IMR-90 (cell line): ENCODE data around the gene DZIP1L. TPM values are rescaled to one million over a fixed set of nuclear protein-coding genes. Genes with fewer than 3 reads are reported as not detected.

ENCODE experiments used
- ATAC-seq: fragments of 200-7000 bp; cut with Tn5 transposase; 2 replicates; pipeline ENCODE4 v1.9.1; 2020; ENCODE audit warnings: low read depth, mild to moderate bottlenecking, moderate library complexity
- BruUV-seq: library from RNA; stranded (reverse); fragments of 400-500 nt; replicated peaks from 2 replicates; lab custom pipeline; 2021; lab: Mats Ljungman, UMichigan
- CTCF ChIA-PET: fragments of 300-600 bp; formaldehyde crosslinking; extraction: SDS; loops from one replicate; lab custom pipeline; 2021; ENCODE audit warnings: antibody characterized with exemption; lab: Yijun Ruan, JAX
- POLR2A ChIA-PET: fragments of 300-600 bp; sonication (Branson Sonifier 250); formaldehyde crosslinking; loops from one replicate; lab custom pipeline; 2022; ENCODE audit warnings: antibody characterized with exemption; ENCODE audit not compliant: unreplicated experiment; lab: Charles Lee
- DNase-seq: peaks from one replicate; pipeline ENCODE4 v3.0.0; 2013
- H2AFZ ChIP-seq: replicated peaks from 2 replicates; pipeline ENCODE3; 2013; ENCODE audit warnings: low read length, mild to moderate bottlenecking; ENCODE audit not compliant: poor library complexity
- H2AK5ac ChIP-seq: 2 replicates; pipeline ENCODE4 v1.6.1; 2013; ENCODE audit warnings: low read depth, low read length, inconsistent platforms
- H2AK9ac ChIP-seq: replicated peaks from 2 replicates; pipeline ENCODE3; 2013; ENCODE audit warnings: mild to moderate bottlenecking, low read depth, low read length, moderate library complexity; ENCODE audit not compliant: poor library complexity
- H2BK120ac ChIP-seq: 2 replicates; pipeline ENCODE4 v1.6.1; 2013; ENCODE audit warnings: low read depth, low read length, inconsistent platforms
- H2BK15ac ChIP-seq: 3 replicates; pipeline ENCODE4 v1.6.1; 2013; ENCODE audit warnings: low read depth, low read length, inconsistent platforms
- H2BK20ac ChIP-seq: 2 replicates; pipeline ENCODE4 v1.6.1; 2013; ENCODE audit warnings: low read depth, mild to moderate bottlenecking, inconsistent platforms, low read length, moderate library complexity
- H2BK5ac ChIP-seq: 2 replicates; pipeline ENCODE4 v1.6.1; 2013; ENCODE audit warnings: mild to moderate bottlenecking, low read depth, low read length, inconsistent platforms; ENCODE audit not compliant: poor library complexity, severe bottlenecking
- H3K14ac ChIP-seq: replicated peaks from 2 replicates; pipeline ENCODE4 v1.6.1; 2013; ENCODE audit warnings: low read depth, low read length, inconsistent platforms
- H3K18ac ChIP-seq: 2 replicates; pipeline ENCODE4 v1.6.1; 2013; ENCODE audit warnings: low read depth, low read length, control low read depth
- H3K23ac ChIP-seq: 2 replicates; pipeline ENCODE4 v1.6.1; 2013; ENCODE audit warnings: low read depth, low read length, inconsistent platforms
- H3K27ac ChIP-seq: 2 replicates; pipeline ENCODE4 v1.5.1; 2013; ENCODE audit warnings: mild to moderate bottlenecking, control low read depth, low read length; ENCODE audit not compliant: insufficient read depth
- H3K27me3 ChIP-seq: 2 replicates; pipeline ENCODE4 v1.6.1; 2013; ENCODE audit warnings: low read length; ENCODE audit not compliant: control insufficient read depth, insufficient read depth
- H3K36me3 ChIP-seq: 2 replicates; pipeline ENCODE4 v1.6.1; 2013; ENCODE audit warnings: low read length, mixed read lengths; ENCODE audit not compliant: control insufficient read depth, insufficient read depth
- H3K4ac ChIP-seq: 2 replicates; pipeline ENCODE4 v1.6.1; 2013; ENCODE audit warnings: low read depth, low read length, inconsistent platforms
- H3K4me1 ChIP-seq: 2 replicates; pipeline ENCODE4 v1.6.1; 2013; ENCODE audit warnings: low read length, mixed read lengths; ENCODE audit not compliant: control insufficient read depth, insufficient read depth
- H3K4me2 ChIP-seq: 2 replicates; pipeline ENCODE4 v1.6.1; 2013; ENCODE audit warnings: low read depth, mild to moderate bottlenecking, control low read depth, low read length, moderate library complexity
- H3K4me3 ChIP-seq: 2 replicates; pipeline ENCODE4 v1.5.1; 2013; ENCODE audit warnings: low read depth, mild to moderate bottlenecking, control low read depth, low read length, moderate library complexity; ENCODE audit not compliant: insufficient read depth
- H3K56ac ChIP-seq: 2 replicates; pipeline ENCODE4 v1.6.1; 2013; ENCODE audit warnings: low read length, inconsistent platforms; ENCODE audit not compliant: insufficient read depth; ENCODE audit errors: extremely low read depth
- H3K79me1 ChIP-seq, 2 experiments: 2 replicates each; pipeline ENCODE4 v1.6.1; 2013; ENCODE audit warnings: low read length in 2 of 2, inconsistent platforms in 1 of 2, low read depth in 1 of 2
- H3K9ac ChIP-seq: 2 replicates; pipeline ENCODE4 v1.6.1; 2013; ENCODE audit warnings: low read depth, low read length, control low read depth
- H3K9me1 ChIP-seq: 2 replicates; pipeline ENCODE4 v1.6.1; 2013; ENCODE audit warnings: low read length, inconsistent platforms; ENCODE audit not compliant: insufficient read depth
- H3K9me3 ChIP-seq: 2 replicates; pipeline ENCODE4 v1.6.1; 2013; ENCODE audit warnings: low read length; ENCODE audit not compliant: control insufficient read depth, insufficient read depth
- H4K20me1 ChIP-seq: 2 replicates; pipeline ENCODE4 v1.6.1; 2013; ENCODE audit warnings: low read length, inconsistent platforms; ENCODE audit not compliant: insufficient read depth
- H4K5ac ChIP-seq: 2 replicates; pipeline ENCODE4 v1.6.1; 2013; ENCODE audit warnings: mild to moderate bottlenecking, low read depth, low read length, control low read depth
- H4K8ac ChIP-seq, 2 experiments: 2 replicates each; pipeline ENCODE4 v1.6.1; 2013; ENCODE audit warnings: low read depth in 2 of 2, low read length in 2 of 2, control low read depth in 1 of 2, inconsistent platforms in 1 of 2
- H4K91ac ChIP-seq: 2 replicates; pipeline ENCODE4 v1.6.1; 2013; ENCODE audit warnings: low read depth, low read length, inconsistent platforms; ENCODE audit not compliant: insufficient read depth
- CEBPB ChIP-seq: IDR thresholded peaks from 2 replicates; pipeline ENCODE4 v1.6.1; 2012; ENCODE audit warnings: low read depth, low read length, improper control_type of control experiment
- CHD1 ChIP-seq: IDR thresholded peaks from 2 replicates; pipeline ENCODE4 v1.6.1; 2012; ENCODE audit warnings: low read depth, low read length, improper control_type of control experiment
- CTCF ChIP-seq: conservative IDR thresholded peaks from 2 replicates; pipeline ENCODE4 v1.5.1; 2012; ENCODE audit warnings: mild to moderate bottlenecking, low read depth, low read length, improper control_type of control experiment
- MAFK ChIP-seq: IDR thresholded peaks from 2 replicates; pipeline ENCODE4 v1.6.1; 2012; ENCODE audit warnings: low read depth, low read length, improper control_type of control experiment
- NFE2L2 ChIP-seq: fragments of 150-350 bp; IDR thresholded peaks from 2 replicates; pipeline ENCODE4 v1.6.1; 2016; ENCODE audit warnings: low read depth, mild to moderate bottlenecking, low read length
- POLR2A ChIP-seq: IDR thresholded peaks from 2 replicates; pipeline ENCODE4 v1.6.1; 2012; ENCODE audit warnings: mild to moderate bottlenecking, low read depth, low read length
- RAD21 ChIP-seq: IDR thresholded peaks from 2 replicates; pipeline ENCODE4 v1.6.1; 2012; ENCODE audit warnings: low read length, improper control_type of control experiment
- RFX5 ChIP-seq: IDR thresholded peaks from 2 replicates; pipeline ENCODE4 v1.8.0; 2012; ENCODE audit warnings: low read depth, mild to moderate bottlenecking, low read length, moderate library complexity
- SMC3 ChIP-seq: fragments of 150-350 bp; IDR thresholded peaks from 2 replicates; pipeline ENCODE4 v1.6.1; 2016; ENCODE audit warnings: low read depth, mild to moderate bottlenecking, antibody characterized with exemption, low read length, moderate library complexity
- WGBS, 2 experiments: methylation state at CpG; one replicate each; pipeline versions ENCODE4 v1.1.5 to v1.1.7; 2013; ENCODE audit warnings: missing lambda C conversion rate in 2 of 2; ENCODE audit not compliant: insufficient read length in 1 of 2; ENCODE audit errors: extremely low coverage in 2 of 2; 5-methylcytosine and 5-hydroxymethylcytosine counted together
- dilution Hi-C: fragments of 300-500 bp; cut with HindIII; formaldehyde crosslinking; loops from one replicate; pipeline ENCODE4 v1.14.3; 2018; ENCODE audit warnings: low sequenced_read_pairs; ENCODE audit not compliant: unreplicated experiment
- in situ Hi-C: fragments of 300-500 bp; cut with MboI; formaldehyde crosslinking; loops from 3 replicates; pipeline ENCODE4 v1.14.3; 2019; ENCODE audit warnings: low sequenced_read_pairs, inconsistent platforms, mixed read lengths
- intact Hi-C: fragments of 100-400 bp; cut with micrococcal nuclease; formaldehyde crosslinking; loops from 2 replicates; pipeline ENCODE4 v1.10.0; 2022
- polyA plus RNA-seq, 3 experiments: library from polyadenylated mRNA; depleted of rRNA; stranded (reverse); fragments of >200 nt; gene quantifications; 2 replicates each; pipeline ENCODE4 v1.2.3, GENCODE V29; 2012; ENCODE audit warnings: low replicate concordance in 1 of 3
- total RNA-seq: library from RNA; depleted of rRNA; stranded (reverse); fragments of >200 nt; gene quantifications from 2 replicates; pipeline ENCODE4 v1.2.3, GENCODE V29; 2012

DZIP1L gene
- total and polyA plus RNA-seq, 2 of the 4 experiments (the other 2 are of a cell fraction), result 12.9 to 14.7 TPM

DNA sequence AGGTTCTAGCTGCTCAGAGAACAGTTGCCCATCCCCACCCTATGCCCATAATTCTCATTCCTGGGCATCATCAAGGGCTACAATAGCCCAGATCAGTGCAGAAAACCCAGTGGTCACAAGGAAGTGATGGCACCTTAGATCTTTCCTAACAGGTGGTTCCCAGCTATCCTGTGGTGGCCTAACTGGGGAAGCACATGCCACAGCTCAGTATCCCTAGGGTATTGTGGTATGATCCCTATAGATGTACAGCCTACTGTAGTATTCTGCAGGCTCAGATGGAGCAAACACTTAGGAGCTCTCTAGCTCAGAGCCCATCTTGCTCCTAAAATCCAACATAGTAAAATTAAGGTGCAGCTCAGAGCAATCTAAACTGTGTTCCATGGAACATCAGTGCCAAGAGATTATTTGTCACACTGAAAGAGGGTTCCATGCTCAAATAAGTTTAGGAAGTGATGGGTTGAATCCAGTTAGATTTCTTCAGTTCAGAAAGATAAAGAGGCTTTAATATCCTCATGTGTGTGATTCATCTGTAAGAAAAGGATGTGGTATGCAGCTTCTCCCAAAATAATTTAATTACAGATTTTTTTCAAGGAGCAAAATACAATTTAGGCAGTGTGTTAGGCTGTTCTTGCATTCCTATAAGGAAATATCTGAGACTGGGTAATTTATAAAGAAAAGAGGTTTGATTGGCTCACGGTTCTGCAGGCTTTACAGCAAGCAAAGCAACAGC, 12.4 kb upstream of the DZIP1L start (continued):
- TF ChIP-seq SMC3, result no peak

- peak overlapping the region; percentile 94 for H3K18ac ChIP-seq
- H3K14ac ChIP-seq, result peak overlapping the region; percentile 20; the same call in 1 of the 2 replicates
- no peaks in the 10 kb centered on the region for H4K20me1 ChIP-seq
- CTCF ChIA-PET, result interaction anchor here (1.3 kb wide), 1 partner anchor 12 kb away, joined by 5 read pairs; no protein-coding TSS in a partner anchor
- H4K91ac ChIP-seq, result peak overlapping the region; percentile 82
- H2BK15ac ChIP-seq, result peak overlapping the region; percentile 81; the same call in 1 of the 3 replicates
- peak; percentile 66 for DNase-seq
- dilution Hi-C loops, result no loop called here
- H3K9ac ChIP-seq, result peak overlapping the region; percentile 27
- H3K27ac ChIP-seq, result peak overlapping the region; percentile 84
- no peak overlapping the region for H3K4me3 ChIP-seq
- in situ Hi-C loops, result no loop called here
- no peak overlapping the region for H2AK9ac ChIP-seq
- 30% methylated on average over 2 of the region's 5 CpGs; no CpG with 5 or more reads in 1 of the 2 experiments for WGBS, 2 experiments
- H2BK5ac ChIP-seq, result peak overlapping the region; percentile 86
- H3K9me3 ChIP-seq, result no peaks in the 10 kb centered on the region; the same call in 1 of the 2 replicates
- H3K23ac ChIP-seq, result peak overlapping the region; percentile 41
- peak overlapping the region; percentile 13 for H2BK20ac ChIP-seq
- H3K36me3 ChIP-seq, result no peaks in the 10 kb centered on the region
- intact Hi-C loops, result no loop called here
- peak overlapping the region; percentile 76 for H2AFZ ChIP-seq
- peak overlapping the region; percentile 46; the same call in 1 of the 2 replicates for H2AK5ac ChIP-seq
- peak overlapping the region; percentile 89 for H2BK120ac ChIP-seq
- H3K9me1 ChIP-seq, result peaks cover 6% of the 10 kb centered on the region
- POLR2A ChIA-PET, result no interaction called here
- H3K4ac ChIP-seq, result peak overlapping the region; percentile 74
- ATAC-seq, result peak; percentile 82
- TF ChIP-seq CHD1, result no peak
- no peak for TF ChIP-seq CTCF
- TF ChIP-seq POLR2A, result no peak
- no peak for TF ChIP-seq CEBPB
- TF ChIP-seq MAFK, result no peak
- no peak for TF ChIP-seq RAD21
- TF ChIP-seq NFE2L2, result no peak
- TF ChIP-seq RFX5, result no peak
- TF ChIP-seq SMC3, result no peak
- peak overlapping the region; percentile 70 for H3K4me2 ChIP-seq
- BruUV-seq, result no TSS peak
- peak overlapping the region; percentile 88 for H4K5ac ChIP-seq
- H4K8ac ChIP-seq, result peak overlapping the region; percentile 71 to 85
- no peaks in the 10 kb centered on the region for H3K79me1 ChIP-seq
- H3K4me1 ChIP-seq, result peaks cover 11% of the 10 kb centered on the region
- H3K27me3 ChIP-seq, result peaks cover under 1% of the 10 kb centered on the region
- peak overlapping the region; percentile 13; the same call in 1 of the 2 replicates for H3K56ac ChIP-seq
Observed at GRCh38 chr3:138125548-138126221, 10.3 kb upstream of the DZIP1L start.
